Superior temporal gyrus (tissue), 1 donor: Measurements from ENCODE around the gene CD80.
A peak's percentile ranks its signal among the peaks of the same experiment; 100 is the strongest.
"Not testable (repeated sequence)": the region's sequence is repeated elsewhere in the genome, so short reads cannot be mapped to it uniquely, and the experiment has no call there.

Experiments used
- DNase-seq: peaks from one replicate; pipeline ENCODE4 v3.0.0-alpha.2; 2016; ENCODE audit errors: extremely low spot score

Gene CD80

GRCh38 chr3:119582178-119582577 is 22.8 kb upstream of the CD80 start:
- no peak for DNase-seq

GRCh38 chr3:119580067-119580760 is 20.8 kb upstream of the CD80 start:
- no peak for DNase-seq

GRCh38 chr3:119579366-119580066 is 20.1 kb upstream of the CD80 start, which contains the start of gene ADPRH:
ADPRH (plus strand) TSS chr3:119579492; CDS start chr3:119582170, 2,678 bp downstream.
- peak; percentile 27 for DNase-seq

GRCh38 chr3:119575507-119575906 is 16.1 kb upstream of the CD80 start:
- no peak for DNase-seq

GRCh38 chr3:119571688-119572087 is 12.3 kb upstream of the CD80 start:
- no peak for DNase-seq

- DNase-seq = no peak
Observed at GRCh38 chr3:119571230-119571629, 11.8 kb upstream of the CD80 start.

GRCh38 chr3:119570229-119570628 is 10.8 kb upstream of the CD80 start:
- DNase-seq = no peak

- DNase-seq = no peak
Observed at GRCh38 chr3:119569156-119569555, 9.7 kb upstream of the CD80 start.

- not testable (repeated sequence) for DNase-seq
Observed at GRCh38 chr3:119563334-119563733, 3.9 kb upstream of the CD80 start.

GRCh38 chr3:119562307-119562961 is 3.0 kb upstream of the CD80 start:
- DNase-seq = no peak

GRCh38 chr3:119560160-119560559 is 746 bp upstream of the CD80 start:
- DNase-seq = no peak

- no peak for DNase-seq
Observed at GRCh38 chr3:119558626-119559317, 642 bp downstream of the CD80 start.

GRCh38 chr3:119557877-119558269 is 1.5 kb downstream of the CD80 start:
- DNase-seq = no peak

GRCh38 chr3:119557192-119557876 is 2.1 kb downstream of the CD80 start:
- no peak for DNase-seq

GRCh38 chr3:119555929-119556328 is 3.5 kb downstream of the CD80 start:
- DNase-seq = no peak

- no peak for DNase-seq
Observed at GRCh38 chr3:119555309-119555735, 4.1 kb downstream of the CD80 start.

GRCh38 chr3:119553823-119554415 is 5.5 kb downstream of the CD80 start:
- no peak for DNase-seq

- DNase-seq = not testable (repeated sequence)
Observed at GRCh38 chr3:119552928-119553327, 6.5 kb downstream of the CD80 start.

- DNase-seq = no peak
Observed at GRCh38 chr3:119551598-119551997, 7.8 kb downstream of the CD80 start.

- no peak for DNase-seq
Observed at GRCh38 chr3:119550192-119550910, 9.1 kb downstream of the CD80 start.
